GM20000 (cell line): ENCODE data around the gene LCN12.

Experiments used
- DNase-seq: peaks from one replicate; pipeline ENCODE4 v3.0.0; 2012; ENCODE audit warnings: low spot score
- TF ChIP-seq, protein P1 (sequence below): IDR thresholded peaks from 2 replicates; pipeline ENCODE4 v1.5.1; 2012; ENCODE audit warnings: mild to moderate bottlenecking, control low read depth; ENCODE audit errors: extremely low read depth, missing control alignments

Gene LCN12

DNA sequence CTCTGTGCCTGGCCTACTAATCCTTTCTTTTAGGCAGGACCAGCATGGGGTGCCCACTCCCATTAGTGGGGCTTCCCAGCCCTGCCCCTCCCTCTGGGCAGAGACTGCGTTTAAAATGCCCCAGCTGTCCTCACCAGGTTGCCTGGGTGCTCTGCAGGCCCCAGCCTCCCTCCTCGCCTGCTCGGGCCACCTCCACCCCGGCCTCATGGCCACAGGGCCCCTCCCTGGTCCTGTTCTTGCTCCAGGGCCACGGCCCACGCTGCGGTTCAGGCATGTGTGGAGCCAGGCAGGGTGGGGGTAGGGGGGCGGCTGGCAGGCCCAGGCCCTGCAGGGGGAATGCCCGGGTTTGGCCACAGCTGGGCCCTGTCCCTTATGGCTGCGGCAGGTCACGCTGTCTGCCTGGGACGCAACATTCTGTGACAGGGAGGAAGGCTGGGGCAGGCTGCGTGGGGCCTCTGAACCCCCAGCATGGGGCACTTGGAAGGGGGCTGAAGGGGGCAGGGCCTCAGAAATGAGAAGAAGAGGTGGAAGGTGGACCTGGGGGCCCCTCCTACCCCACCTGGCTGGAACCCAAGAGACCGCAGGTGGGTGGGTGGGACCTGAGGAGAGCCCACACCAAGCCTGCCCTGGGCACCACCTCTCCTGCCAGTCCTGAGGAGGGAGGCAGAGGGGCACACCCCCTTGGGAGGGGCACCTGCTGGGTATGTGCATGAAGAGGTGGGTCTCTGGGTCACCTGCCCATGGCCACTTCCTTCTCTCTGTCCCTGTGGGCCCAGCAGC, at the start of gene LCN12:
Gene LCN12 (plus strand): TSS at position 733 of the 780 bp plus-strand sequence. CDS start 55 bp downstream, outside the sequence.
- TF ChIP-seq, protein P1, sequence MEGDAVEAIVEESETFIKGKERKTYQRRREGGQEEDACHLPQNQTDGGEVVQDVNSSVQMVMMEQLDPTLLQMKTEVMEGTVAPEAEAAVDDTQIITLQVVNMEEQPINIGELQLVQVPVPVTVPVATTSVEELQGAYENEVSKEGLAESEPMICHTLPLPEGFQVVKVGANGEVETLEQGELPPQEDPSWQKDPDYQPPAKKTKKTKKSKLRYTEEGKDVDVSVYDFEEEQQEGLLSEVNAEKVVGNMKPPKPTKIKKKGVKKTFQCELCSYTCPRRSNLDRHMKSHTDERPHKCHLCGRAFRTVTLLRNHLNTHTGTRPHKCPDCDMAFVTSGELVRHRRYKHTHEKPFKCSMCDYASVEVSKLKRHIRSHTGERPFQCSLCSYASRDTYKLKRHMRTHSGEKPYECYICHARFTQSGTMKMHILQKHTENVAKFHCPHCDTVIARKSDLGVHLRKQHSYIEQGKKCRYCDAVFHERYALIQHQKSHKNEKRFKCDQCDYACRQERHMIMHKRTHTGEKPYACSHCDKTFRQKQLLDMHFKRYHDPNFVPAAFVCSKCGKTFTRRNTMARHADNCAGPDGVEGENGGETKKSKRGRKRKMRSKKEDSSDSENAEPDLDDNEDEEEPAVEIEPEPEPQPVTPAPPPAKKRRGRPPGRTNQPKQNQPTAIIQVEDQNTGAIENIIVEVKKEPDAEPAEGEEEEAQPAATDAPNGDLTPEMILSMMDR = no peak
- DNase-seq = no peak

- TF ChIP-seq, protein P1 = no peak
- DNase-seq = no peak
These were observed 49.0 kb upstream of the LCN12 start for GRCh38 chr9:136903041-136903554.

- TF ChIP-seq, protein P1 = no peak
- no peak for DNase-seq
These were observed 45.8 kb upstream of the LCN12 start for GRCh38 chr9:136906266-136906665.

- TF ChIP-seq, protein P1 = no peak
- DNase-seq = no peak
These were observed 44.8 kb upstream of the LCN12 start for GRCh38 chr9:136907011-136907914.

- no peak for DNase-seq
- TF ChIP-seq, protein P1 = no peak
These were observed 41.7 kb upstream of the LCN12 start for GRCh38 chr9:136910197-136910900.

DNA sequence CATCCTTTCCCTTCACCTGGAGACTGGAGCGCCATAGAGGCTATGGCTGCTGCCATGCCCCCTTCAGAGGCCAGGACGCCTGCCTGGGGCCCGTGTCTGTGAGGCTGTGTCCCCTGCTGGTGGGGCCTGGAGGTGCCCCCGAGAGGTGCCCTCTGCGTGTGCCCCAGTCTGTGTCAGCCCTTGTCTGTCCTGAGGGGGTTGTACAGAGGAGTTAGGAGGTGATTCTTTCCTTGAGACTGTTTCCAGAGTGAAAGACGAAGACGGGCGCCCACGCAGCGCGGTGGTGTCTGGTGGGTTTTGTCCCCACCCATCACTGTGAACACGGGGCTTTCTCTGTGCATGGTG, 41.2 kb upstream of the LCN12 start:
- DNase-seq = no peak
- TF ChIP-seq, protein P1 = no peak
